ENCODE results near the gene RGL2. TPM values are rescaled to one million over a fixed set of nuclear protein-coding genes. Genes with fewer than 3 reads are reported as not detected.
"Not testable (repeated sequence)": the region's sequence is repeated elsewhere in the genome, so short reads cannot be mapped to it uniquely, and the experiment has no call there.

Gene RGL2
- 18.5 and 21.1 TPM in 2 replicates for total RNA-seq (2014; rRNA removed; shearing (Covaris generic))
- polyA plus RNA-seq (2016; fragmentation: Nextera tagmentation; extraction: Ambion mirVana): 22.4 and 23.3 TPM in 2 replicates

GRCh38 chr6:33298773-33299236, at the start of gene RGL2:
Gene RGL2, minus strand, starts transcription at chr6:33298942. Its CDS starts 332 bp downstream, at chr6:33298610.
- DNase-seq: peak; percentile 79
- H3K79me2 ChIP-seq (ENCODE audit: insufficient read depth): peaks cover 36% of the 10 kb centered on the region
- peak within 1 kb of the TSS; percentile 80 for H2AFZ ChIP-seq
- peak within 1 kb of the TSS; percentile 92 for H3K4me2 ChIP-seq (ENCODE audit: unreplicated experiment)
- TF ChIP-seq EZH2 (IDR thresholded peaks at IDR 0.05; ENCODE audit: insufficient read depth, poor library complexity, severe bottlenecking) (no peak), EZH2phosphoT487 (IDR thresholded peaks at IDR 0.05; ENCODE audit: insufficient read depth, low read depth) (no peak)
- no peaks in the 10 kb centered on the region for H3K9me3 ChIP-seq (ENCODE audit: low read depth)
- no peaks in the 10 kb centered on the region for H4K20me1 ChIP-seq (ENCODE audit: insufficient read depth)
- H3K27me3 ChIP-seq (replicated peaks; ENCODE audit: insufficient read depth): no peaks in the 10 kb centered on the region
- H3K4me3 ChIP-seq: peak within 1 kb of the TSS; percentile 96
- peaks cover 13% of the 10 kb centered on the region for H3F3A ChIP-seq (ENCODE audit: insufficient read depth)
- peak within 1 kb of the TSS; percentile 95 for H3K9ac ChIP-seq
- H3K9me2 ChIP-seq (ENCODE audit: insufficient read depth): no peaks in the 10 kb centered on the region
- 2 to 3% methylated on average over 11 to 30 of the region's 34 CpGs for WGBS, 2 experiments (ENCODE audit: low coverage in 1 of 2, low lambda C conversion rate in 2 of 2, missing lambda C conversion rate in 2 of 2)
- in situ Hi-C loops (cut with MboI): no loop called here
- H3K4me1 ChIP-seq (ENCODE audit: insufficient read depth): peaks cover 10% of the 10 kb centered on the region; the same call in 1 of the 2 replicates
- H3K27ac ChIP-seq: peak within 1 kb of the TSS; percentile 97
- H3K36me3 ChIP-seq (ENCODE audit: low read depth): peaks cover 6% of the 10 kb centered on the region; the same call in 1 of the 2 replicates

DNA sequence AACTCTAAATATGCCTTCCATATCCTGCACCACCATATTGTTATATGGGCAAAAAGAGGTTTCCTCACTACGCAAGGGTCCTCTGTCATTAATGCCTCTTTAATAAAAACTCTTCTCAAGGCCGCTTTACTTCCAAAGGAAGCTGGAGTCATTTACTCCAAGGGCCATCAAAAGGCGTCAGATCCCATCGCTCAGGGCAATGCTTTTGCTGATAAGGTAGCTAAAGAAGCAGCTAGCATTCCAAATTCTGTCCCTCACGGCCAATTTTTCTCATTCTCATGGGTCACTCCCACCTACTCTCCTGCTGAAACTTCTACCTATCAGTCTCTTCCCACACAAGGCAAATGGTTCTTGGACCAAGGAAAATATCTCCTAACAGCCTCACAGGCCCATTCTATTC, 49.1 kb upstream of the RGL2 start:
- no peaks in the 10 kb centered on the region for H3K9me3 ChIP-seq (ENCODE audit: low read depth)
- no peaks in the 10 kb centered on the region for H3F3A ChIP-seq (ENCODE audit: insufficient read depth)
- no peak for DNase-seq
- H3K27ac ChIP-seq: no peak overlapping the region
- H3K9me2 ChIP-seq (ENCODE audit: insufficient read depth): no peaks in the 10 kb centered on the region
- H3K27me3 ChIP-seq (replicated peaks; ENCODE audit: insufficient read depth): peaks cover 3% of the 10 kb centered on the region; the same call in 1 of the 2 replicates
- H2AFZ ChIP-seq: no peak overlapping the region
- WGBS, 2 experiments (ENCODE audit: low coverage in 1 of 2, low lambda C conversion rate in 2 of 2, missing lambda C conversion rate in 2 of 2): 89 to 91% methylated on average over 5 of the region's 5 CpGs
- H3K4me3 ChIP-seq: no peak overlapping the region
- in situ Hi-C loops (cut with MboI): no loop called here
- H3K79me2 ChIP-seq (ENCODE audit: insufficient read depth): no peaks in the 10 kb centered on the region
- no peak overlapping the region for H3K4me2 ChIP-seq (ENCODE audit: unreplicated experiment)
- H3K36me3 ChIP-seq (ENCODE audit: low read depth): no peaks in the 10 kb centered on the region
- no peak overlapping the region for H3K9ac ChIP-seq
- H3K4me1 ChIP-seq (ENCODE audit: insufficient read depth): 0 out of 2 replicates have a peak, but pooled peaks cover 8% of the 10 kb centered on the region
- TF ChIP-seq EZH2 (IDR thresholded peaks at IDR 0.05; ENCODE audit: insufficient read depth, poor library complexity, severe bottlenecking): no peak
- no peak for TF ChIP-seq EZH2phosphoT487 (IDR thresholded peaks at IDR 0.05; ENCODE audit: insufficient read depth, low read depth)
- no peaks in the 10 kb centered on the region for H4K20me1 ChIP-seq (ENCODE audit: insufficient read depth)

- H3F3A ChIP-seq (ENCODE audit: insufficient read depth); in situ Hi-C loops (cut with MboI); H3K27ac ChIP-seq; H2AFZ ChIP-seq; H3K4me3 ChIP-seq; H3K9ac ChIP-seq; H3K27me3 ChIP-seq (replicated peaks; ENCODE audit: insufficient read depth); H3K9me2 ChIP-seq (ENCODE audit: insufficient read depth); H4K20me1 ChIP-seq (ENCODE audit: insufficient read depth); H3K79me2 ChIP-seq (ENCODE audit: insufficient read depth); H3K9me3 ChIP-seq (ENCODE audit: low read depth); H3K36me3 ChIP-seq (ENCODE audit: low read depth); H3K4me2 ChIP-seq (ENCODE audit: unreplicated experiment); H3K4me1 ChIP-seq (ENCODE audit: insufficient read depth): not testable (repeated sequence)
- 30 to 32% methylated on average over 5 of the region's 5 CpGs for WGBS, 2 experiments (ENCODE audit: low coverage in 1 of 2, low lambda C conversion rate in 2 of 2, missing lambda C conversion rate in 2 of 2)
- peak; percentile 81 for DNase-seq
Observed at GRCh38 chr6:33346972-33347371, 48.2 kb upstream of the RGL2 start.

GRCh38 chr6:33344701-33345697, 46.3 kb upstream of the RGL2 start:
- Histone ChIP-seq H2AFZ (0 out of 2 replicates have a peak overlapping the region, but pooled peaks have one; percentile 2), H3K4me1 (ENCODE audit: insufficient read depth) (0 out of 2 replicates have a peak, but pooled peaks cover 8% of the 10 kb centered on the region), H3K9me3 (ENCODE audit: low read depth) (no peaks in the 10 kb centered on the region), H3K36me3 (ENCODE audit: low read depth) (no peaks in the 10 kb centered on the region), H3K9me2 (ENCODE audit: insufficient read depth) (no peaks in the 10 kb centered on the region), H3F3A (ENCODE audit: insufficient read depth) (no peaks in the 10 kb centered on the region), H3K4me2 (ENCODE audit: unreplicated experiment) (peak overlapping the region; percentile 53), H3K79me2 (ENCODE audit: insufficient read depth) (no peaks in the 10 kb centered on the region), H4K20me1 (ENCODE audit: insufficient read depth) (no peaks in the 10 kb centered on the region), H3K27ac (no peak overlapping the region), H3K9ac (no peak overlapping the region), H3K4me3 (0 out of 2 replicates have a peak overlapping the region, but pooled peaks have one; percentile 2), H3K27me3 (replicated peaks; ENCODE audit: insufficient read depth) (no peaks in the 10 kb centered on the region)
- WGBS, 2 experiments (ENCODE audit: low coverage in 1 of 2, low lambda C conversion rate in 2 of 2, missing lambda C conversion rate in 2 of 2): 13 to 14% methylated on average over 22 of the region's 22 CpGs
- peak; percentile 77 for DNase-seq
- no peak for TF ChIP-seq EZH2phosphoT487 (IDR thresholded peaks at IDR 0.05; ENCODE audit: insufficient read depth, low read depth)
- in situ Hi-C loops (cut with MboI): no loop called here
